Right atrium auricular region (tissue), 2 donors: ENCODE results near the gene CLMP. TPM values are rescaled to one million over a fixed set of nuclear protein-coding genes. Genes with fewer than 3 reads are reported as not detected.
A peak's percentile ranks its signal among the peaks of the same experiment; 100 is the strongest.

Source experiments
- DNase-seq: peaks from one replicate; pipeline ENCODE4 v3.0.0-alpha.2; 2019; ENCODE audit warnings: low spot score
- H3K27ac ChIP-seq, 2 donors: fragments of 200-600 bp; sonication (generic); 1 replicate in 1 of 2; 2 replicates in 1 of 2; pipeline ENCODE4 v1.5.1; 2016 to 2019
- H3K27me3 ChIP-seq, 2 donors: fragments of 200-600 bp; sonication (generic); one replicate each; pipeline versions ENCODE4 v1.5.1 to v1.6.0; 2017 to 2019
- H3K36me3 ChIP-seq: fragments of 200-600 bp; sonication (generic); one replicate; pipeline ENCODE4 v1.5.1; 2016
- H3K4me1 ChIP-seq, 2 donors: fragments of 200-600 bp; sonication (generic); one replicate each; pipeline versions ENCODE4 v1.5.1 to v1.6.0; 2017 to 2019
- H3K4me3 ChIP-seq, 2 donors: fragments of 200-600 bp; sonication (generic); 1 replicate in 1 of 2; 2 replicates in 1 of 2; pipeline ENCODE4 v1.5.1; 2017 to 2019; ENCODE audit warnings: mild to moderate bottlenecking in 1 of 2, moderate library complexity in 1 of 2
- H3K9me3 ChIP-seq, 2 donors: fragments of 200-600 bp; sonication (generic); one replicate each; pipeline ENCODE4 v1.5.1; 2019
- total RNA-seq, 2 donors: library from RNA; depleted of rRNA; stranded (reverse); fragments of >200 nt; gene quantifications; one replicate each; pipeline ENCODE4 v1.1.0, GENCODE V29; 2016
- TF ChIP-seq, protein P1 (sequence below), 2 donors: fragments of 200-600 bp; sonication (generic); IDR thresholded peaks; one replicate each; pipeline ENCODE4 v1.5.1; 2019; ENCODE audit warnings: antibody characterized with exemption in 2 of 2

Gene CLMP
- total RNA-seq, 2 donors from 2014 or later = 8.4 to 34.3 TPM

DNA sequence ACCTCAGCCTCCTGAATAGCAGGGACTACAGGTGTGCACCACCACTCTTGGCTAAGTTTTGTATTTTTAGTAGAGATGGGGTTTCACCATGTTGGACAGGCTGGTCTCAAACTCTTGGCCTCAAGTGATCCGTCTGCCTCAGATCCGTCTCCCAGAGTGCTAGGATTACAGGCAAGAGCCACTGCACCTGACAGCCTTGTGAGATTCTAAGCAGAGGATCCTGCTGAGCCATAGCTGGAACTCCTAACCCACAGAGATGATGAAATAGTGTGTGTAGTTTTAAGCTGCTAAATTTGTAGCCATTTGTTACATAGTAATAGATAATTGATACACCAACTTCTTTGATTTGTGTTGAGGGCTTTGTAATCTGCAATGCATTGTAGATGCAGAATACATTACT is 51.1 kb downstream of the CLMP start:
- TF ChIP-seq, protein P1, sequence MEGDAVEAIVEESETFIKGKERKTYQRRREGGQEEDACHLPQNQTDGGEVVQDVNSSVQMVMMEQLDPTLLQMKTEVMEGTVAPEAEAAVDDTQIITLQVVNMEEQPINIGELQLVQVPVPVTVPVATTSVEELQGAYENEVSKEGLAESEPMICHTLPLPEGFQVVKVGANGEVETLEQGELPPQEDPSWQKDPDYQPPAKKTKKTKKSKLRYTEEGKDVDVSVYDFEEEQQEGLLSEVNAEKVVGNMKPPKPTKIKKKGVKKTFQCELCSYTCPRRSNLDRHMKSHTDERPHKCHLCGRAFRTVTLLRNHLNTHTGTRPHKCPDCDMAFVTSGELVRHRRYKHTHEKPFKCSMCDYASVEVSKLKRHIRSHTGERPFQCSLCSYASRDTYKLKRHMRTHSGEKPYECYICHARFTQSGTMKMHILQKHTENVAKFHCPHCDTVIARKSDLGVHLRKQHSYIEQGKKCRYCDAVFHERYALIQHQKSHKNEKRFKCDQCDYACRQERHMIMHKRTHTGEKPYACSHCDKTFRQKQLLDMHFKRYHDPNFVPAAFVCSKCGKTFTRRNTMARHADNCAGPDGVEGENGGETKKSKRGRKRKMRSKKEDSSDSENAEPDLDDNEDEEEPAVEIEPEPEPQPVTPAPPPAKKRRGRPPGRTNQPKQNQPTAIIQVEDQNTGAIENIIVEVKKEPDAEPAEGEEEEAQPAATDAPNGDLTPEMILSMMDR (IDR thresholded peaks at IDR 0.05) = no peak

DNA sequence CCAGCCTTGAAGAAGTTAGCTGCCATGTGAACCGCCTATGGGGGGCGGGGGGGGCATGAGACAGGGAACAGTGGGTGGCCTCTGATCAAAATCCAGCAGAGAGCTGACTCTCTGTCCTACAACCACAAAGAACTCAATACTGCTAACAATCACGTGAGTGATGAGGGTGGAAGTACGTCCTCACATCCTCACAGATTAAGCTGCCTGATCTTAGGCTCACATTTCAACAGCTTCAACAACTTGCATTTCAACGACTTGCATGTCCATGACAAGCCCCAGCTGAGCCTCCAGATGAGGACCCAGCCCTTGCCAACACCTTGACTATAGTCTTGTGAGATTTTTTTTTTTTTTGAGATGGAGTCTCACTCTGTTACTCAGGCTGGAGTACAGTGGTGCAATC is 51.6 kb downstream of the CLMP start:
- TF ChIP-seq, protein P1 (IDR thresholded peaks at IDR 0.05) = no peak
- H3K9me3 ChIP-seq = no peaks in the 10 kb centered on the region
- H3K36me3 ChIP-seq = no peaks in the 10 kb centered on the region
- no peak overlapping the region for H3K4me3 ChIP-seq
- no peaks in the 10 kb centered on the region for H3K27me3 ChIP-seq
- no peak overlapping the region for H3K27ac ChIP-seq
- H3K4me1 ChIP-seq = peaks cover 0 to under 1% of the 10 kb centered on the region in 2 donors
- no peak for DNase-seq

More for the DNA sequence above, 51.1 kb downstream of the CLMP start:
- Histone ChIP-seq H3K4me3 (no peak overlapping the region), H3K9me3 (no peaks in the 10 kb centered on the region), H3K27ac (no peak overlapping the region), H3K4me1 (no peaks in the 10 kb centered on the region), H3K36me3 (no peaks in the 10 kb centered on the region), H3K27me3 (no peaks in the 10 kb centered on the region)
- DNase-seq = no peak

DNA sequence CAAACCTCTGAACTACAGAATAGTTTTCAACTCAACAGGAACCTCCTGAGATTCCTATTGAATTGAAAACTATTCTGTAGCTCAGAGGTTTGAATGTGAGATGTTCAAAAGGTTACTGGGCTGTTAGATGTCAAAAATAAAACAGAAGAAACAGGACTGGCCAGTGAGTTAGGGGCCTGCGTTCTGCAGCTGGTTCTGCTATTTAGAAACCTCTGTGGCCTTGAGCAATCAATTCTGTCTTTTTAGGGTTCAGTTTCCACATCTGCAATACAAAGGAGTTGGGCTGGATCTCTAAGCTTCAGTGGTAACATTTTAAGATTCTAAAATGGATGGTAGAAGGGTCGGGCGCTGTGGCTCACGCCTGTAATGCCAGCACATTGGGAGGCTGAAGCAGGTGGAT is 55.8 kb downstream of the CLMP start:
- Histone ChIP-seq H3K4me3 (no peak overlapping the region), H3K9me3 (no peaks in the 10 kb centered on the region), H3K36me3 (no peaks in the 10 kb centered on the region), H3K4me1 (peaks cover 0 to 13% of the 10 kb centered on the region in 2 donors), H3K27ac (no peak overlapping the region), H3K27me3 (no peaks in the 10 kb centered on the region)
- DNase-seq = no peak
- TF ChIP-seq, protein P1 (IDR thresholded peaks at IDR 0.05) = no peak

DNA sequence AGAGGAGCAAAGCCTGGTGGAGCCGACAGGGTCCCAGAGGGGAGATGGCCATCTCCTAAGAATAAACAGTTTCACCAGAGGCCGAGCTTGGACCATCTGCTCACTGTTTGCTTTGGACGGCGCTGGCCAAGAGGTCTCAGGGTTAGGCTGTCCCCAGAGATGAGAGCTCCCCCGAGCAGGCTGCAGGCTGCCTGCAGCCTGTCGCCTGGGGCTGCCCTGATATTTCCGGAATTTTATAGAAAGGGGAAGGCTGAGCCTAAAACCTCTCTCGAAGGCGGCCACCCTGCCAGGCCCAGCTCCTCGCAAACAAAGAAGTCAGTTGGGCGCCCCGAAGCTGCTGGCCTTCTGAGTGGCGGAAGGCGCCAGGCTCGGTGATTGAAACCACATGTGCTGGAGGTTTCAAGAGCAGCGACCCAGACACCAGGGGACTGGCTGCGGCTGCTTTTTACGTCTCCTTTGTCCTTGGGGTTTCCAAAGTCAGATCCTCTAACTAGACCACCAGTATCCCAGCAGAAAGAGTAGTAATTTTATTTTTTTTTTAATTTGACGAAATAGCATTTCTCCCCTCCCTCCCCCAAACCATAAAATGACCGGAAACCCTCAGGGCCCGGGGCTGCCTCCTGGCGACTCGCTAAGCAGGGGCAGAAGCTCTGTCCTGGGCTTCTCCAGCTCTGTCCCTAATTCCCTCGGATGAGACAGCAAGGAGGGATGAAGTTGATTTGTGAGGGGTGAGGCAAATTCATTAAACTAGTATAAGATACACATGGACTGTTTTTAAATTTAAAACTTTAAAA is 57.4 kb downstream of the CLMP start:
- no peaks in the 10 kb centered on the region for H3K9me3 ChIP-seq
- DNase-seq = peak; percentile 94
- H3K4me3 ChIP-seq = peak overlapping the region in 1 of 2 donors; percentile 22
- peaks cover 0 to 13% of the 10 kb centered on the region in 2 donors for H3K4me1 ChIP-seq
- no peaks in the 10 kb centered on the region for H3K36me3 ChIP-seq
- peak overlapping the region; percentile 63 to 69 for H3K27ac ChIP-seq
- TF ChIP-seq, protein P1 (IDR thresholded peaks at IDR 0.05) = no peak
- H3K27me3 ChIP-seq = no peaks in the 10 kb centered on the region

DNA sequence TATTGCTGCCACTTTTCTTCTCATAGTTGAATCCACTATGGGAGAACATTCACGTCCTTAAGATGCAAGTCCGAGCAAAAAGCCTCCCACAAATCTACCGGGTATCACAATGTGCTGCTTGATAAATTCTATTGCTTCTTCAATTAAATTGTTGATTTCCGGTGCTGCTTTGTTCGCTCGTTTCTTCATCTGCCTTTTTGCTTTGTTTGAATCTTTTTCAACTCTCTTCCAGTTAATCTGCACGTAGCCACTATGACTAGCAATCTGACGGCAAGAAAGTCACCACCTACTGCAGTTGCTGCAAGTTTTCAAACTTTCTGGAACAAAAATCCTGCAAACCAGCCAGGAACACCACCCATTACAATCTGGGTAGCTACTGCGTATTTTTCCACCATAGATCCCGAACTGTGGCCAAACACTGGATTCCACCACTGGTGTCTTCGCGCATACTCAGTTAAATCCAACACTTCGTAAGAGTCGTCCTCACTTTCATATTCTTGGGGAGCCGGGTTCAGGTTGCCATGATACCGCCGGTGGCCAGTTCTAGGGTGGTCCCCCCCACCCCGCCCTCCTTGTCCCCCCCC is 59.1 kb downstream of the CLMP start:
- H3K4me3 ChIP-seq = no peak overlapping the region
- peaks cover 0 to 13% of the 10 kb centered on the region in 2 donors for H3K4me1 ChIP-seq
- peak; percentile 71 for DNase-seq

More for the DNA sequence above, 59.1 kb downstream of the CLMP start:
- TF ChIP-seq, protein P1 (IDR thresholded peaks at IDR 0.05) = no peak
- Histone ChIP-seq H3K9me3 (no peaks in the 10 kb centered on the region), H3K36me3 (no peaks in the 10 kb centered on the region), H3K27me3 (no peaks in the 10 kb centered on the region), H3K27ac (peak overlapping the region; percentile 12 to 69)
